LHCN-M2 (cell line): ENCODE results near the gene ASL. TPM values are rescaled to one million over a fixed set of nuclear protein-coding genes. Genes with fewer than 3 reads are reported as not detected.
"Not testable (repeated sequence)": the region's sequence is repeated elsewhere in the genome, so short reads cannot be mapped to it uniquely, and the experiment has no call there.

Experiments
- DNase-seq: peaks from one replicate; pipeline ENCODE4 v3.0.0-alpha.2; 2012; ENCODE audit warnings: low read depth
- total RNA-seq: library from RNA; depleted of rRNA; stranded (reverse); fragments of >200 nt; gene quantifications from 2 replicates; pipeline ENCODE4 v1.2.3, GENCODE V29; 2014; rRNA removed

The ASL gene
- total RNA-seq, 1 experiment from 2014 or later, result 53.0 TPM

- no peak for DNase-seq
These were observed 43.7 kb downstream of the ASL start for GRCh38 chr7:66119245-66119850.

- no peak for DNase-seq
These were observed 47.5 kb downstream of the ASL start for GRCh38 chr7:66123175-66123528.

GRCh38 chr7:66124569-66124861, 48.9 kb downstream of the ASL start:
- DNase-seq, result not testable (repeated sequence)

- DNase-seq, result no peak
These were observed 49.6 kb downstream of the ASL start for GRCh38 chr7:66125052-66125694.

GRCh38 chr7:66125781-66126352, 50.2 kb downstream of the ASL start:
- DNase-seq, result not testable (repeated sequence)

GRCh38 chr7:66127172-66127571, 51.6 kb downstream of the ASL start:
- DNase-seq, result not testable (repeated sequence)

GRCh38 chr7:66138994-66139752, 63.6 kb downstream of the ASL start:
- DNase-seq, result no peak

GRCh38 chr7:66140924-66141323, 65.3 kb downstream of the ASL start:
- peak; percentile 68 for DNase-seq

- DNase-seq, result no peak
These were observed 66.7 kb downstream of the ASL start for GRCh38 chr7:66142334-66142733.

- DNase-seq, result no peak
These were observed 67.4 kb downstream of the ASL start for GRCh38 chr7:66142996-66143395.

Other genes with a start within 250 kb of the ASL start
- gene VKORC1L1, start 202.7 kb upstream of the ASL start, total RNA-seq, result 16.4 and 18.2 TPM in 2 replicates
- 24.8 and 45.4 TPM in 2 replicates for gene GUSB, start 93.6 kb upstream of the ASL start, total RNA-seq
- 33.7 and 37.9 TPM in 2 replicates for gene CRCP, start 39.0 kb downstream of the ASL start, total RNA-seq
- gene TPST1, start 129.5 kb downstream of the ASL start, total RNA-seq, result 53.6 and 68.8 TPM in 2 replicates